Suppressor macrophage (primary cell): ENCODE data around the gene CAPSL.
"Not testable (repeated sequence)": the region's sequence is repeated elsewhere in the genome, so short reads cannot be mapped to it uniquely, and the experiment has no call there.

Experiments
- DNase-seq, 4 experiments: peaks; one replicate each; pipeline ENCODE4 v3.0.0-alpha.2; 2020 to 2022

The CAPSL gene

DNA sequence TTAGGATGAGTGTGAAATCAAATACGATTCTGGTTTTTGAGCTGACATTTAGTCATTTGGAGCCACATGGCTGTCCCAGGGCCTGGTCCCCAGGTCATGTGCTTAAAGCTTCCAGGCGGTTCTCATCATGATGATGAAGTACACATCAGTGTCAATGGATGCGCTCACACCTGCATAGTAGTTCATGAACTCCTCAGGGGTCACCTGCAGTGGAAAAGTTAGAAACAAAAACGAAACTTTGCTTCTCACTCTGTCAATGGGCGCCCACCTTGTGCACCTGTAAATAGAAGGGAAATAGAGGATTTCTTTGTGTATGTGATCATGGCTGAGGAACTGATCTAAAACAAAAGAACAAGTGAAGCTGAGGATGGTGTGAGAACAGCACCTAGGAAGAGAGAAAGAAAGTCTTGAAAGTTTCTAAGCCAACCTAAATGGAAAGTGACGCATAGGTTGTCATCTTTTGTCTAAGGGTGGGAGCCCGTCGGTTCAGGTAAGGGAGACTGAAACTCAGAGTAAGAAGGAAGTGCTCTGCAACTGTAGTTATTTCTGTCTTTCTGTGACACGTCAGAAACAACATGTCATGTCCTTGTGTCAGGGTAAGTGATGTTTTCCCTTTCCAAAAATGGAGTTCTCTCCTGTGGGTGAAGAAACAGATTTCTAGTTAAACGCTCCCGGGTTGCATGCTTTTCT is 33.8 kb downstream of the CAPSL start:
- DNase-seq: no peak

DNA sequence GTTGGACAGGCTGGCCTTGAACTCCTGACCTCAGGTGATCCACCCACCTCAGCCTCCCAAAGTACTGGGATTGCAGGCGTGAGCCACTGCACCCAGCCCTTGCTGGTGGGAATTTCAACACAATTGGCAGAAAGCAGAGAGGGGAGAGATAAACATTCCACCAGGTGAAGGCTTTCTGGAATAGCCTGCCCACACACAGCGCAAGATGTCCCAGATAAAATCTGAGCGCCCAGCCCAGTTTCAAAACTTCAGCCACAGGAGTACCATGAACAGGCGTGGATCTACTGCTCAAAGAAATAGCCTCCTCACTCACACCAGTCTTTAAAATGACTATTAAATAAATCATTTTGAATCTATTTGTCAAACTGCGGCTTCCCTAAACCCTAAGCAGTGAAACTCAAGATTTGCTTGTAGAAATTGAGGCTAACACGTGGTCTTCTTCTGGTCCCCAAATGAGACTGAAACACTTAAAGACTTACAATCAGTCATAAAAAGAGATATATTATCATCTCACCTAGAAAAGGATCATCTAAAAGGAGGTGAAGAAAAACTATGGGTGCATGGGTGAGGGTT is 34.7 kb downstream of the CAPSL start:
- DNase-seq: no peak

DNA sequence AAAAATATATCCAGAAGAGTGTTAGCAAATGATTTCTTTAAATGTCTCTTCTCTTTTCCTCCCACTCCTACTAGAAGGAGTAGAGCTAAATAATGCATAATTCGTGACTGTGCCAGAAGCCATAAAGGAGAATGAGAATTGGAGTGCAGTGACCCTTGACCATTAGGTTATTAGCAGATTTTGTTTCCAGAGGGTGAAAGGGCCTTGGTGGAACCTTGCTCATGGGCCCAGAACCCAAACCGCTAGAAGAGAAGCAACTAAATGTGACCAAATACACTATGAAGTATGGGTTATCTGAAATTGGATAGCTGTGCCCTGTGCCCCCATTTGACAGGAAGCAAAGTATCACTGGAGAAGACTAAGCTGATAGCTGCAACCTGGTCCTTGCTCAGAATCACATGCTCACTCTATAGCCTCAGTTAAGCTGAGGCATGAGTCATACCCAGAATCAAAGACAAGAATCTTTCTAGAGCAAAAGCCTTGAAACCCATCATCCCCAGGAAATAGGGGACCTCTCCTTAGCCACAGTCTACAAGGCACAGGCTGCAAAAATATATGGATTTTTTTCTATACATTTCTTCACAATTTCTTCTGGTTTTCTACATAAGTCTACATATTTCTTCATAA is 36.3 kb downstream of the CAPSL start:
- peak in 3 of 4 experiments; percentile 21 to 49 (median 43) for DNase-seq

DNA sequence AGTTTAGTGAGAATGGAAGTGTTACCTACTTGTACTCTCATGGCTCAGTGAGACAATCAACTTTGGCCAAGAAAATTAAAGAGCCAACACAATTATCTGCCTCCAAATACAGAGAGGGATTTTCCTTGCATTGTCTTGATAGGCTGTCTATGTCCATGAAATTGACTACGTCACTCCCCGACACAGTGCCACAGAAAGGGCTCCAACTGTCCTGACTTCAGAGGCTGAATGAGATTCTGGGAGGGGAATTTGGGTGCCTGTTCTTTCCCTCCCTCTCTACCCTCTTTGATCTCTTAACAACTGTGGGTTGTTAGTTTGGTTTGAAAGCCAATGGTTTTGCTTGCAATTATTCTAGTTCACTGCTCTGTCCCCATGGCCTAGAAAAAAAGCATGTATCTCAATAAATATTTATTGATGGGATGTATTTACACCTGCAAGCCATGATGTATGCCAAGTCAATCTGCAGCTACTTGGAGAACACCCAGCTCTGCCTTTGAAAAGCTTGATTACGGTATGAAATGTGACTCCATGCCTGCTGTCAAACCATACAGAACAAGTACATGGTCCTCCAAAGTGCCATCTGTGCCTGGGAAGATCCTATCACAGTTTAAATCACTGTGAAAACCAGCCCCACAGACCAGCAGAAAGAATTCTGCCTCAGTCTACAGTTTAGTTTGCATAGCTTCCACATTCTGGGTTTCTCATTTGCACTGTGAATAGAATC is 37.3 kb downstream of the CAPSL start:
- DNase-seq: no peak

DNA sequence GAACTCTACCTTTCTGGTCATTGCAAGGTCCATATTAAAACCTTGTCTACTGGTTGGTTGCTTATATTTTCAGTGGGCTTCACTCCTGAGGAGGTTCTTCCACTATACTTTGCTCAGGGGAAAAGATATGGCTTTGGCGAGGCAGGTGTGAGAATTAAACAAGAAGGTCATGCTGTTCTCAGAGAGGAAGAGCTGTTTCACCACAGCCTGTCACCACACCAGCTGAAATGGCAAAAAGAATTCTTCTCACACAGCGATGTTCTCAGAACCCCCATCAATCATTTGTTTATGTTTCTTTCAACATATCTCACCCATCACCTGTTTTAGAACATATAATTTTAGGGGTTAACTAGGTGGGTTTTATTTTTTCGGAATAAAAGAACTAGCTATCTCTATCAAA is 38.6 kb downstream of the CAPSL start:
- DNase-seq: no peak

DNA sequence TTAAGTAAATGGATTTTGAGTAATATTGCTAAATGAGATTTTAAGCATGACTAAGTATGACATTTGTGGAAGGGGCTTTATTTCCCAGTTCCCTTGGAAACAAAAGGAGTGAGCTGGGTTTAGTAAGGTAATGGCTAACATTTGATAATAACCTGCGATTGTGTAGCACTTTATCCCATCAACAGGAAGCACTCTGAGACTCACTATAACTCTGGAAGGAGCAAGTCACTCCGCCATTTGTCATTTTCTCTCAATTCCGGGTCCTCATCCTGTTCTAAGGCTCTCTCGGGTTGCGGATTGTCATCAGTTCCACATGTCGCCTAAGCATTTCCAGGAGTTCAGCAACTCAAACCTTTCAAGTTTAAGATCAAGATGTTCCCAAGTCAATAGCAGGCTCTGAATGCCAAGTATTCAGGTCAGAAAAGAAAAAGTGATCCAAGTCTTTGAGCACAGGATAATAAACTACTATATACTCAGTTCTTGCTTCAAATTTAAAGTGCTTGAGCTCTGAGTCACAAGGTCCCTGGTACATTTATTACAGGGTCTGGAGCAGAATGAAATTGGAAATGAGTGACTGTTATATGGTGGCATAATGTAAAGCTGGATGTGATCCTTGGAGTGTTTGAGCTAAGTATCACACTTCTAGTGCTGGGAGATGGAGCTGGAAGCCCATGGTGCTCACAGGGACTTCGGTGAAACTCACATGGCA is 39.3 kb downstream of the CAPSL start:
- DNase-seq: no peak

DNA sequence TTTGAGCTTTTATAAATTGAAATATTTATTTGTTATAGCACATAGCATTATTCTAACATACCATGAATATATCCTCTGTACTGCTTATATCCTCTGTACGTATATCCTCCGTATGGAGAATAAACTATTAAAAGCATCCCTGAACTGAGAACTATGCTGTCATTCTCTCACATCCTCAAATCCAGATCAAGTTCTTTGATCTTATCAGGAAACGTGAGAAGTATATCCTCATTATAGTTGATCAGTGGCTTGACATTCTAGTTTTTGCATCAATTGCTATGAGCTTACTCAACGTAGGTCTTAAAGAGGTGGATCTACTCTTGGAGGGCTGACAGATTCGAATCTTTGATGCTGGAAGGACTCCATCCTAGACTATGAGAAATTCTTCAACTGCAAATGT is 44.3 kb downstream of the CAPSL start:
- DNase-seq: no peak

DNA sequence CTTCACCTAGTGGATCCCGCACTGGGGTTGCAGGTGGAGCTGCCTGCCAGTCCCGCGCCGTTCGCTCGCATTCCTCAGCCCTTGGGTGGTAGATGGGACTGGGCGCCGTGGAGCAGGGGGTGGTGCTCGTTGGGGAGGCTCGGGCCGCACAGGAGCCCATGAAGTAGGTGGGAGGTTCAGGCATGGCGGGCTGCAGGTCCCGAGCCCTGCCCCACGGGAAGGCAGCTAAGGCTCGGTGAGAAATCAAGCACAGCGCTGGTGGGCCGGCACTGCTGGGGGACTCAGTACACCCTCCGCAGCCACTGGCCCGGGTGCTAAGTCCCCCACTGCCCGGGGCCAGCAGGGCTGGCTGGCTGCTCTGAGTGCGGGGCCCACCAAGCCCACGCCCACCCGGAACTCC is 45.6 kb downstream of the CAPSL start:
- DNase-seq: not testable (repeated sequence)

DNA sequence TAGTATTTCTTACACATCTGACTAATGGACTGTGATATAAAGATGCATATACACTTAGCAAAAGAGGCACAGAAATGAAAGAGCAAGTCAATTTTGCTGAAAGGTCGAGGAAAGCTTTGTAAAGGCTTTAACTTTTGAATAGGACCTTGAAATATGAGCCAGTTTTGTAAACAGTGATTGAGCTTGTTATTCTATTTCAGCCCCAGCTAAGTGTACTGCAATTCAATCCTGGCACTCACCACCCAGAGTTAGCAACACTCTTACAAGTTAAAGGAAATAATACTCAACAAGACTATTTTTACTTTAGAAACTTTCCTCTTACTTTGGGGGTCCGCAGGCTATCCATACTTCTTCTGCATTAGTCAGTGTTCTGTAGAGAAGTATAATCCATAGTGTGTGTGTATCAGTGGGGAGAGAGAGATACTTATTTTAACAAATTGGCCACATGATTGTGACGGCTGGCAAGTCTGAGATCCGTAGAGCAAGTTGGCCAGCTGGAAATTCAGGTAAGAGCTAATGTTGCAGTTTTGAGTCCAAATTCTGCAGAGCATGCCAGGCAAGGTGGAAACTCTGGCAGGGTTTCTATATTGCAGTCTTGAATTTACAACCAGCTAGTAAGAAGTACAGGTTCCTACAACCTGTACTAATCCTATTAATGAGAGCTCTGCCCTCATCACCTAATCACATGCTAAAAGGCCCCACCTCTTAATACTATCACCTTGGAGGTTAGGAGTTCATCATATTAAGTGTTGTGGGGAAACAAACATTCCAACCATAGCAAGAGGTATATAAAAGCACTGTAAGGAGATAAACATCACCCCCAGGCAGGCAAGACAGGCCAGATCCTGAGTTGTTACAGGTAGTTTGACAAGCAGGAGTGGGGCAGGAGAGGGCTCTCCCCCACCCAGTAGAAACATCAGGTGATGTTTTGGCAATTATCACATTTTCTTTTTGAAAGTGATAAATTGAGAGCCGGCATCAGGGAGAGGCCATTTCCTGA is 48.1 kb downstream of the CAPSL start:
- DNase-seq: no peak

DNA sequence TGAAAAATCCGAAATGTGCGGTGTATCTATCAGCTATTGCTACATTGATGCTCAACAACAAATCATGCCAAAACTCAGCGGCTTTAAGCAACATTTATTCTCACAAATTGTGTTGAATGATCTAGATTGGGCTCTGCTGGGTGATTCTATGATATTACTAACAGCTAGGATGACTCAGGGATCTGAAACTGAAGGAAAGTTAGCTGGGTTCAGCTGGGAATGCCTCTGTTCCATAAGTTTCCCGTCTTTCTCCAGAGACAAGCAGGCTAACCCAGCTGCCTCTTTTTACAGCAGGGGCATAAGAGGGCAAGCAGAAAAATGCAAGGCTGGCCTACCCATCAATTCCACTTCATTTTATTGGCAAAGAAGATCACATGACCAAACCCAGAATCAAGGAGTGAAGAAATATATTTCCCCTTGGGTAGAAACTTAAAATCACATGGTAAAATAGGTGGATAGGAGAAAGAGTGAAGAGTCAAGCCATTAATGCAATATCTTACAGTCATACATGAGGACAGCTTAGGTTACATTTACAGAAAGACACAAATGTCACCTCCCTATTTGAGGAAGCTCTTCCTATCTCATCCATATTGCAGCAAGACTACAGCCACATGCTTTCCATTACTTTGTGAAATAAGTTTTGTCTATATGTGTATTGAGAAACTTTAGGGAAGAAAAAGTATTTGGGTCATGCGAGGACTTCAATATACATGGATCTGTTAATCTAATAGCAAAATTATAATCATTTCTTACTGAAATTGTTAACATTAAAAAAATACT is 50.9 kb downstream of the CAPSL start:
- peak in 2 of 4 experiments; percentile 57 to 59 for DNase-seq

DNA sequence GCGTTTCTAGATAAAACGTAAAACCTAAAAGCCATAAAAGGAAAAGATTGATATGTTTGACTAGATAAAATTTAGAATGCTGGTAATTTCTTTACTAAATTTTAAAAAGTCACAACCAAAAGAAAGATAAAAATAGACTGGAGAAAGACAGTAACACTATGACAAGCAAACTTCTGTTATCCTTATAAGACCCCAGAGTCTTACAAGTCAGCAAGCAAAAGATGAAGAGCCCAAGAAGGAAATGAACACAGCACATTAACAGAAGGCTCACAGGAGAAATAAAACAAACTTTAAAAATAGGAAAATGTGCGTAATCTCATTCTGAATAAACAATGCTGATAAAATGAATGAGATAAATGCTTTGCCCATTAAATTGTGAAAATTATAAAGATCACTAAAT is 52.0 kb downstream of the CAPSL start:
- DNase-seq: no peak

DNA sequence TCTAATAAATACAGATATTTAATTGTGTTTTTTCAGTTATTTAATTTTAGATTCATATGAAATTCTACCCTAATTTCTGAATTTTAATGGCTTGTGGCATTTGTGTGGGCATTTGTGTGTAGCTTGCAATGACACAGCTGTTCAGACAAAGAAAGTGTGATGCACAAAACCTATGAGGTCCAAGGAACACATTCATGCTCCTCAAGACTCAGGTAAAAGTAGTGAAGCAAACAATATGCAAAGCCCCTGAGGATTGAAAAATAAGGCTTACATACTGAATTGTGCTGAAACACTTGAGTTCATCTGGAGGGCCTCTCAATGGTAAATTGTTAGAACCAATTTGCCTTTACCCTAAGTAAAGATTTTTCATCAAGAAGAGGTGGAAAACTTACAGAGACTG is 53.6 kb downstream of the CAPSL start:
- no peak for DNase-seq

DNA sequence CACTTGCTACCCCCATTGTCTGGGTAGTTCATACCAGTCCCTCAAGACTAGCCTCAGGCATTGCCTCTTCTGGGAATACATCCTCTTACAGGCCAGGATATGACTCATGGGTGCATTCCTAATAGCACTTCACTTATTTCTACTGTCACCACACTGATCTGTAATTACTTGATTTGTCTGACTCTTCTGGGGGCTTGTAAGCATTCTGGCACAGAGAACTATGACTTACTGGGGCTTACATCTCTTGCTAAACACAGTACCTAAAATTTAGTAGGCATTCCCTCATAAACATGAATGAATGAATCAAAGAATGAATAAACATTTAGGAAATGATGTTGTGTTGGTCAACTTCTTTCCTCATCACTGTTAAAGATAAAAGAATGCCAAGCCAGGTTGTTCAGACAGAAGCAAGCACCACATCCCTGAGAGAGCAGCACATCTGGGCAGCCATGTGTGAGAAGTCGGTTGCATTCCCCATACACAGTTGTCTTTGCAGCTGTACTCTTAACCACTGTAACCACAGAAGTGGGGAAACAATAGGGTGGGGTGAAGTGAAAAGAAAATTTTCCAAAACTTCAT is 54.1 kb downstream of the CAPSL start:
- peak; percentile 46 to 78 (median 70) for DNase-seq

DNA sequence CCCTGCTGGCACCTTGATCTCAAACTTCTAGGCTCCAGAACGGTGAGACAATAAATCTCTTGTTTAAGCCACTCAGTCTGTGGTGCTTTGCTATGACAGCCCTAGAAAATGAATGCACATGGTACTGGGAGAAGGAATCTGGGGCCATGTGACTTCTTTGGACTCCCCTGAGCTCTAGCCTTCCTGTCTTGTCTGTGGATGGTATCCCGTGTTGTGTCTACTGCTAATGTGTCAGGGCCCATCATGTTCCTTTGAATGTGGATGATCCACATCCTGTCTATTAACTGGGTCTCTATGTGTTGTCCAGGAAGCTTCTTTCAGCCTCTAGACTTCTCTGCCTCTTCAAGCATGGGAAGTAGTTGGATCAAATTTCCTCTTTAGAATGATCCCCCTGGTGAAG is 56.7 kb downstream of the CAPSL start:
- DNase-seq: no peak

DNA sequence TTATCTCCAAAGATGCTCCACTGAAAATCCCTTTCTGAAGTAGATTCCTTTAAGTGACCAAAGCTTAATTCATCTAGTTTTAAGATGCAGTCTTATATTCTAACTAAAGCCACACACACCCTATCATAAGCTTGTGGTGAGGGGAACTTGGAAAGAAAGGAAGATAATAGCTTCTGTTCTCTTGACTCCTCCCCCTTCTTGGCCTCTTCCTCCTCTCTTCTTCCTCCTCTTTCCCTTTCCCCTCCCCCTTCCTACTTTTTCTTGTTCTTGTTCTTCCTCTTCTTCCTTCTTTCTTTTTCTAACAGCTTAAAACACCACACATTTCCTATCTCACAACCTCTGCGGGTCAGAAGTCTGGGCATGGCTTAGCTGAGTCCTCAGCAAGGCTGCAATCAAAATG is 58.3 kb downstream of the CAPSL start:
- no peak for DNase-seq

DNA sequence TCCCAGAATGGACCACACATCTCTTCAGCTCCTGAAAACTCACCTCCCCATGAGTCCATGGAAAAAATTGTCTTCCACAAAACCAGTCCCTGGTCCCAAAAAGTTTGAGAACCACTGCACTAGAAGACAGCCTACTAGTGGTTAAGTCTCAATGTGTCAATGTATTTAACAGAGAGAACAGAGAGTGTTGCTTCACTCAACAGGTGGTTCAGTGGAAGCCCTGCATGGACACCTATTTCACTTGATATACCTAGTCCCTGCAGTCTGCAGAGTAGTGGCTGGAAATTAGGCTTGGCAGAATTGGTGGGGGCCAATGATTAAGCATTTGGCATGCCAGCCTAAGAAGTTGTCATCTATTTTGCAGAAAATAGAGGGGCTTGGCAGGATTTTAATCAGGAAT is 58.8 kb downstream of the CAPSL start:
- no peak for DNase-seq

DNA sequence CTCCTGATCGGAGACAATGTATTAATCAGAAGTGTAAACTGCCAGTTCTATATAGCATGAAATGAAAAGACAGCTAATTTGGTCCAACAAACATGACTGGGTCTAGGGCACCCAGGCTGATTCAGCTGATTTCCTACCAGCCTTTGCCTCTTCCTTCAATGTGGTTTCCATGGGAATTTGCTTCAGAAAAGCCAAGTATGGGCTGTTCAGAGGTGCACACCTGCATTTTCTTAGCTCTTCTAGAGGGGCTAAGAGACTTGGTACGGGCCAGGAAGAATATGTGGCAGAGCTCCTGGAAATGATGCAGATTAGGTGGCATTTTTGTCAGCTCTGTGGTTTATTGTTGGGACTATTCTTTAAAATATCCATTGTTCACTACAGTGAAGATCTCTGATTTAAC is 59.3 kb downstream of the CAPSL start:
- no peak for DNase-seq

DNA sequence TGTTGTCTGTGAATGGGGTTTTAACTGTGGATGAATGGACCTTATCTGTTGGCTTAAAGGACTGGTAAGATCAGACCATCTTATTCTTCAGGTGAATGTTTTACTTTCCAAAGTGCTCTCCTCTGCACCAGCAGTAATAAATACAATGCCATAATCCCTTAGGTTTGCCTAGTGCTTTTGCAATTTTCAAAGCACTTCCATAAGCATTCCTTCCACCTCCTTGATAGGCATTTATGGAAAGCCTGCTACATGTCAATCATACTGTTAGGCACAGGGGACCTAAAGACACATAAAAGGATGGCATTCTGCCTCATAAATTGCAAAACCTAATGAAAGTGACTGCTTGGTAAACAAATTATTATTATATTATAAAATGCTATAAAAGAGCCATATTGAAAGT is 60.3 kb downstream of the CAPSL start:
- no peak for DNase-seq

DNA sequence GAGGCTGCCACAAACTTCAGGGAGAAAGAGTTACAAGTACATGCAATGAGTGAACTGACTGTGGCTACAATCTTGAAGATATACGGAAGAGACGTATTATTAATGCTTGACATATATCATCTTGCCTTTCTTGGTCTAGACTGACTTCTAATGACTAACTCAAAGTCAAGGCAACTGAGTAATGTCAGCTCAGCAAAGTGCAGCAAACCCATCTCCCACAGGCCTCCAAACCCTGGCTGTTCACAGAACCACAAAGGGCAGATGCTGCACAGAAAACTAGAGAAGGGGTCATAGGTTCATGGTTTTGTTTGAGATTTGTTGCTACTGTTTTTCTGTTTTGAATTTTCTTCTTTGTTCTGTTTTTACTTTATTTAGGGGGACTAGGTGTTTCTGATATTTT is 60.8 kb downstream of the CAPSL start:
- no peak for DNase-seq

DNA sequence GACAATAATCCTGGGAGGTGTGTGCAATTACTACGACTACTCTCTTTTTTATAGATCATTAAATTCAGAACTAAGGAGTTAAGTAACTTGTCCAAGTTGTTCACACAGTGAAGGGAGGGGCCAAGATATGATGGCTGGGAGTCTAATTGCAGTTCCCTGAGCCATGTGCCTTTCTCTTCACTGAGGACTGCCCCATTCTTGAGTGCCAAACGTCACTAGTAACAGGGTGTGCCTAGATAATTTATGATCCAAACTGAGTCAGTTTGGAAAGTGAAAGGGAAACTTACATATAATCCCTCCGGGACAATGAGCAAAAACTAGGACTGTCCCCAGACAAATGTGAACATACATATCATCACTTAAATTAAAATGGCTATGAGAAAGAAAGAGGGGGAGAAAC is 61.5 kb downstream of the CAPSL start:
- no peak for DNase-seq
